ENCODE results near the gene DNER. TPM values are rescaled to one million over a fixed set of nuclear protein-coding genes. Genes with fewer than 3 reads are reported as not detected.

Gene DNER
- total RNA-seq, 1 experiment from 2014 or later = 2.9 TPM

GRCh38 chr2:229740279-229740678, 25.9 kb upstream of the DNER start:
- ATAC-seq (no peak), DNase-seq (ENCODE audit: low read depth, low spot score) (no peak)
- TF ChIP-seq ELF1 (IDR thresholded peaks at IDR 0.05; ENCODE audit: borderline replicate concordance, low read depth) = no peak
- no peak for TF ChIP-seq ZNF274 (IDR thresholded peaks at IDR 0.05; ENCODE audit: low read depth, low read length)
- no peak for TF ChIP-seq SP1 (IDR thresholded peaks at IDR 0.05; ENCODE audit: low read depth)
- TF ChIP-seq, protein P1, sequence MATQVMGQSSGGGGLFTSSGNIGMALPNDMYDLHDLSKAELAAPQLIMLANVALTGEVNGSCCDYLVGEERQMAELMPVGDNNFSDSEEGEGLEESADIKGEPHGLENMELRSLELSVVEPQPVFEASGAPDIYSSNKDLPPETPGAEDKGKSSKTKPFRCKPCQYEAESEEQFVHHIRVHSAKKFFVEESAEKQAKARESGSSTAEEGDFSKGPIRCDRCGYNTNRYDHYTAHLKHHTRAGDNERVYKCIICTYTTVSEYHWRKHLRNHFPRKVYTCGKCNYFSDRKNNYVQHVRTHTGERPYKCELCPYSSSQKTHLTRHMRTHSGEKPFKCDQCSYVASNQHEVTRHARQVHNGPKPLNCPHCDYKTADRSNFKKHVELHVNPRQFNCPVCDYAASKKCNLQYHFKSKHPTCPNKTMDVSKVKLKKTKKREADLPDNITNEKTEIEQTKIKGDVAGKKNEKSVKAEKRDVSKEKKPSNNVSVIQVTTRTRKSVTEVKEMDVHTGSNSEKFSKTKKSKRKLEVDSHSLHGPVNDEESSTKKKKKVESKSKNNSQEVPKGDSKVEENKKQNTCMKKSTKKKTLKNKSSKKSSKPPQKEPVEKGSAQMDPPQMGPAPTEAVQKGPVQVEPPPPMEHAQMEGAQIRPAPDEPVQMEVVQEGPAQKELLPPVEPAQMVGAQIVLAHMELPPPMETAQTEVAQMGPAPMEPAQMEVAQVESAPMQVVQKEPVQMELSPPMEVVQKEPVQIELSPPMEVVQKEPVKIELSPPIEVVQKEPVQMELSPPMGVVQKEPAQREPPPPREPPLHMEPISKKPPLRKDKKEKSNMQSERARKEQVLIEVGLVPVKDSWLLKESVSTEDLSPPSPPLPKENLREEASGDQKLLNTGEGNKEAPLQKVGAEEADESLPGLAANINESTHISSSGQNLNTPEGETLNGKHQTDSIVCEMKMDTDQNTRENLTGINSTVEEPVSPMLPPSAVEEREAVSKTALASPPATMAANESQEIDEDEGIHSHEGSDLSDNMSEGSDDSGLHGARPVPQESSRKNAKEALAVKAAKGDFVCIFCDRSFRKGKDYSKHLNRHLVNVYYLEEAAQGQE (IDR thresholded peaks at IDR 0.05; ENCODE audit: low read depth) = no peak
- TF ChIP-seq POLR2A (IDR thresholded peaks at IDR 0.05; ENCODE audit: borderline replicate concordance, extremely low read depth, insufficient read depth, insufficient read length) = no peak
- no peak for TF ChIP-seq TCF7L2 (IDR thresholded peaks at IDR 0.05; ENCODE audit: borderline replicate concordance, extremely low read depth, insufficient read depth, insufficient read length)
- TF ChIP-seq EZH2 (IDR thresholded peaks at IDR 0.05) = no peak
- TF ChIP-seq MAX (IDR thresholded peaks at IDR 0.05) = no peak
- TF ChIP-seq ZBTB33 (IDR thresholded peaks at IDR 0.05; ENCODE audit: extremely low read depth, insufficient replicate concordance, low read length) = no peak
- no peak for TF ChIP-seq RAD21 (IDR thresholded peaks at IDR 0.05; ENCODE audit: low read depth)
- TF ChIP-seq POLR2AphosphoS5 (IDR thresholded peaks at IDR 0.05; ENCODE audit: low read depth, low read length) = no peak
- TF ChIP-seq CTCF (IDR thresholded peaks at IDR 0.05 in 2 of 3, conservative IDR thresholded peaks at IDR 0.05 in 1 of 3; ENCODE audit: borderline replicate concordance in 1 of 3, insufficient read depth in 1 of 3, low read depth in 2 of 3, low read length in 2 of 3) = no peak
- no peak for TF ChIP-seq YY1 (IDR thresholded peaks at IDR 0.05; ENCODE audit: extremely low read depth, insufficient replicate concordance, low read depth, low read length)
- no peak for TF ChIP-seq EGR1 (IDR thresholded peaks at IDR 0.05; ENCODE audit: low read depth)
- TF ChIP-seq FOSL1 (IDR thresholded peaks at IDR 0.05; ENCODE audit: low read depth) = no peak
- TF ChIP-seq EZH2phosphoT487 (IDR thresholded peaks at IDR 0.05; ENCODE audit: borderline replicate concordance) = no peak
- TF ChIP-seq ZFX (IDR thresholded peaks at IDR 0.05) = no peak
- TF ChIP-seq JUND (IDR thresholded peaks at IDR 0.05) = no peak
- no peak for TF ChIP-seq CEBPB (IDR thresholded peaks at IDR 0.05; ENCODE audit: low read depth)
- Histone ChIP-seq H3K9me2 (ENCODE audit: insufficient read depth) (no peaks in the 10 kb centered on the region), H3K27ac (ENCODE audit: low read depth, low read length) (no peak overlapping the region), H3K9me3 (ENCODE audit: control insufficient read depth in 1 of 2, insufficient read depth in 1 of 2, low read depth in 1 of 2, low read length in 2 of 2) (peaks cover 0 to 6% of the 10 kb centered on the region in 2 experiments; a peak in 1 of 4 replicates), H3K9ac (ENCODE audit: low read length) (no peak overlapping the region), H3K79me2 (ENCODE audit: insufficient read depth, low read length) (no peaks in the 10 kb centered on the region), H4K20me1 (ENCODE audit: insufficient read depth) (no peaks in the 10 kb centered on the region), H3K4me2 (ENCODE audit: low read length) (no peak overlapping the region), H3K27me3 (ENCODE audit: insufficient read depth, low read length) (no peaks in the 10 kb centered on the region), H2AFZ (ENCODE audit: low read depth, low read length, poor library complexity, severe bottlenecking) (no peak overlapping the region), H3K4me1 (ENCODE audit: control insufficient read depth in 1 of 2, insufficient read depth in 2 of 2, low read length in 2 of 2) (no peaks in the 10 kb centered on the region), H3K4me3 (replicated peaks in 1 of 2; ENCODE audit: low read depth in 1 of 2, low read length in 2 of 2) (no peak overlapping the region), H3K36me3 (ENCODE audit: control insufficient read depth in 1 of 2, insufficient read depth in 2 of 2, low read length in 2 of 2) (no peaks in the 10 kb centered on the region)
- no TSS peak for BruUV-seq (replicated peaks)
- RAD21 ChIA-PET (ENCODE audit: low non-redundant PET in 1 of 2, low total read pairs in 2 of 2, uncharacterized antibody in 2 of 2, unreplicated experiment in 2 of 2) = no interaction called here
- intact Hi-C loops (cut with micrococcal nuclease) = no loop called here
- CTCF ChIA-PET = no interaction called here
- POLR2A ChIA-PET = no interaction called here

Data from HCT116 (cell line).